HG03354 (cell line): ENCODE results near the gene SMAD1.

Source experiments
- ATAC-seq: cut with Tn5 transposase; IDR thresholded peaks from one replicate; pipeline ENCODE4 v1.9.1; 2021; ENCODE audit warnings: mild to moderate bottlenecking; ENCODE audit not compliant: unreplicated experiment, poor library complexity, severe bottlenecking

SMAD1 gene

GRCh38 chr4:145481164-145481941 is at the start of gene SMAD1:
SMAD1 (plus strand) TSS chr4:145481853; CDS start chr4:145514614, 32,761 bp downstream.
- ATAC-seq: peak; percentile 60

GRCh38 chr4:145433684-145434083 is 48.0 kb upstream of the SMAD1 start:
- ATAC-seq: no peak

- no peak for ATAC-seq
Observed at GRCh38 chr4:145435646-145436045, 46.0 kb upstream of the SMAD1 start.

- ATAC-seq: no peak
Observed at GRCh38 chr4:145436114-145436513, 45.5 kb upstream of the SMAD1 start.

GRCh38 chr4:145436796-145437195 is 44.9 kb upstream of the SMAD1 start:
- ATAC-seq: no peak

- no peak for ATAC-seq
Observed at GRCh38 chr4:145437466-145437865, 44.2 kb upstream of the SMAD1 start.

- no peak for ATAC-seq
Observed at GRCh38 chr4:145438298-145438697, 43.4 kb upstream of the SMAD1 start.

- ATAC-seq: no peak
Observed at GRCh38 chr4:145440292-145441007, 41.2 kb upstream of the SMAD1 start.

- ATAC-seq: peak; percentile 96
Observed at GRCh38 chr4:145446184-145446583, 35.5 kb upstream of the SMAD1 start.

GRCh38 chr4:145451895-145452294 is 29.8 kb upstream of the SMAD1 start:
- no peak for ATAC-seq

GRCh38 chr4:145452447-145453162 is 29.0 kb upstream of the SMAD1 start:
- no peak for ATAC-seq

- ATAC-seq: no peak
Observed at GRCh38 chr4:145453163-145453520, 28.5 kb upstream of the SMAD1 start.

GRCh38 chr4:145473203-145473602 is 8.4 kb upstream of the SMAD1 start:
- no peak for ATAC-seq

GRCh38 chr4:145480257-145480656 is 1.4 kb upstream of the SMAD1 start:
- ATAC-seq: no peak

GRCh38 chr4:145481942-145482208 is 222 bp downstream of the SMAD1 start:
- ATAC-seq: peak; percentile 30

- ATAC-seq: peak; percentile 42
Observed at GRCh38 chr4:145482209-145483037, 770 bp downstream of the SMAD1 start.

GRCh38 chr4:145483514-145483913 is 1.9 kb downstream of the SMAD1 start:
- ATAC-seq: no peak

- no peak for ATAC-seq
Observed at GRCh38 chr4:145484225-145484846, 2.7 kb downstream of the SMAD1 start.

- ATAC-seq: no peak
Observed at GRCh38 chr4:145485120-145485519, 3.5 kb downstream of the SMAD1 start.

GRCh38 chr4:145486603-145487002 is 5.0 kb downstream of the SMAD1 start:
- ATAC-seq: no peak
